ENCODE data around the gene ZDHHC4.

The ZDHHC4 gene

GRCh38 chr7:6567886-6568285, 9.4 kb upstream of the ZDHHC4 start:
- DNase-seq (ENCODE audit: low spot score) = no peak
- Histone ChIP-seq H4K8ac (ENCODE audit: low read depth, low read length) (no peak overlapping the region), H3K4me2 (ENCODE audit: insufficient read depth, low read length, poor library complexity, severe bottlenecking) (peak overlapping the region; percentile 11), H2AFZ (ENCODE audit: low read length) (no peak overlapping the region), H4K91ac (ENCODE audit: low read depth, low read length, poor library complexity) (no peak overlapping the region), H3K27me3 (ENCODE audit: control insufficient read depth in 3 of 3, insufficient read depth in 3 of 3, low read depth in 1 of 3, low read length in 3 of 3) (no peaks in the 10 kb centered on the region), H2BK120ac (ENCODE audit: low read depth, low read length) (no peak overlapping the region), H3K4ac (ENCODE audit: low read length) (no peak overlapping the region), H3K36me3 (replicated peaks in 1 of 2; ENCODE audit: control insufficient read depth in 2 of 2, insufficient read depth in 2 of 2, low read length in 2 of 2) (no peaks in the 10 kb centered on the region), H3K79me1 (ENCODE audit: low read depth, low read length) (no peaks in the 10 kb centered on the region), H3K14ac (ENCODE audit: low read length) (no peak overlapping the region), H3K27ac (replicated peaks; ENCODE audit: low read length) (no peak overlapping the region), H3K18ac (ENCODE audit: low read length) (no peak overlapping the region), H2AK5ac (ENCODE audit: low read depth, low read length) (no peak overlapping the region), H3K4me3 (ENCODE audit: low read length in 2 of 2) (no peak overlapping the region), H3K23ac (ENCODE audit: low read depth, low read length, poor library complexity) (no peak overlapping the region), H2BK15ac (ENCODE audit: low read length) (no peak overlapping the region), H2BK5ac (ENCODE audit: low read length) (no peak overlapping the region), H2BK12ac (ENCODE audit: low read length) (no peak overlapping the region), H3K9ac (ENCODE audit: low read depth, low read length, poor library complexity) (no peak overlapping the region), H3K4me1 (ENCODE audit: control insufficient read depth in 2 of 2, insufficient read depth in 1 of 2, low read depth in 1 of 2, low read length in 2 of 2) (no peaks in the 10 kb centered on the region), H3K9me3 (replicated peaks in 1 of 2; ENCODE audit: control insufficient read depth in 2 of 2, insufficient read depth in 1 of 2, low read depth in 1 of 2, low read length in 2 of 2) (peaks cover 0 to 1% of the 10 kb centered on the region in 2 donors)
- WGBS, 2 donors (ENCODE audit: extremely low coverage in 2 of 2, insufficient read length in 2 of 2, insufficient replicate concordance in 1 of 2) = no CpG with 5 or more reads among the region's 3 CpGs

- DNase-seq (ENCODE audit: low spot score) = no peak
- Histone ChIP-seq H3K4ac (ENCODE audit: low read length) (no peak overlapping the region), H4K91ac (ENCODE audit: low read depth, low read length, poor library complexity) (no peak overlapping the region), H3K27ac (replicated peaks; ENCODE audit: low read length) (no peak overlapping the region), H2BK12ac (ENCODE audit: low read length) (no peak overlapping the region), H2BK15ac (ENCODE audit: low read length) (no peak overlapping the region), H3K14ac (ENCODE audit: low read length) (no peak overlapping the region), H4K8ac (ENCODE audit: low read depth, low read length) (no peak overlapping the region), H3K79me1 (ENCODE audit: low read depth, low read length) (no peaks in the 10 kb centered on the region), H3K4me2 (ENCODE audit: insufficient read depth, low read length, poor library complexity, severe bottlenecking) (no peak overlapping the region), H2AFZ (ENCODE audit: low read length) (no peak overlapping the region), H3K18ac (ENCODE audit: low read length) (no peak overlapping the region), H3K9me3 (replicated peaks in 1 of 2; ENCODE audit: control insufficient read depth in 2 of 2, insufficient read depth in 1 of 2, low read depth in 1 of 2, low read length in 2 of 2) (peaks cover 0 to 1% of the 10 kb centered on the region in 2 donors), H3K9ac (ENCODE audit: low read depth, low read length, poor library complexity) (no peak overlapping the region), H2BK120ac (ENCODE audit: low read depth, low read length) (no peak overlapping the region), H2AK5ac (ENCODE audit: low read depth, low read length) (no peak overlapping the region), H3K23ac (ENCODE audit: low read depth, low read length, poor library complexity) (no peak overlapping the region), H3K27me3 (ENCODE audit: control insufficient read depth in 3 of 3, insufficient read depth in 3 of 3, low read depth in 1 of 3, low read length in 3 of 3) (no peaks in the 10 kb centered on the region), H3K4me3 (ENCODE audit: low read length in 2 of 2) (no peak overlapping the region), H3K36me3 (replicated peaks in 1 of 2; ENCODE audit: control insufficient read depth in 2 of 2, insufficient read depth in 2 of 2, low read length in 2 of 2) (no peaks in the 10 kb centered on the region), H3K4me1 (ENCODE audit: control insufficient read depth in 2 of 2, insufficient read depth in 1 of 2, low read depth in 1 of 2, low read length in 2 of 2) (no peaks in the 10 kb centered on the region), H2BK5ac (ENCODE audit: low read length) (no peak overlapping the region)
- WGBS, 2 donors (ENCODE audit: extremely low coverage in 2 of 2, insufficient read length in 2 of 2, insufficient replicate concordance in 1 of 2) = no CpG with 5 or more reads among the region's 7 CpGs
Observed at GRCh38 chr7:6571160-6571779, 6.0 kb upstream of the ZDHHC4 start.

- no peak overlapping the region for H3K27ac ChIP-seq (replicated peaks; ENCODE audit: low read length)
- no peaks in the 10 kb centered on the region for H3K27me3 ChIP-seq (ENCODE audit: control insufficient read depth in 3 of 3, insufficient read depth in 3 of 3, low read depth in 1 of 3, low read length in 3 of 3)
- no peak overlapping the region for H2BK5ac ChIP-seq (ENCODE audit: low read length)
- H2BK12ac ChIP-seq (ENCODE audit: low read length) = no peak overlapping the region
- H4K8ac ChIP-seq (ENCODE audit: low read depth, low read length) = no peak overlapping the region
- no peak overlapping the region for H3K4me2 ChIP-seq (ENCODE audit: insufficient read depth, low read length, poor library complexity, severe bottlenecking)
- H2AFZ ChIP-seq (ENCODE audit: low read length) = no peak overlapping the region
- H3K23ac ChIP-seq (ENCODE audit: low read depth, low read length, poor library complexity) = no peak overlapping the region
- H3K9me3 ChIP-seq (replicated peaks in 1 of 2; ENCODE audit: control insufficient read depth in 2 of 2, insufficient read depth in 1 of 2, low read depth in 1 of 2, low read length in 2 of 2) = no peaks in the 10 kb centered on the region
- H3K4ac ChIP-seq (ENCODE audit: low read length) = no peak overlapping the region
- H3K18ac ChIP-seq (ENCODE audit: low read length) = no peak overlapping the region
- no peak overlapping the region for H3K9ac ChIP-seq (ENCODE audit: low read depth, low read length, poor library complexity)
- no CpG with 5 or more reads among the region's 9 CpGs for WGBS, 2 donors (ENCODE audit: extremely low coverage in 2 of 2, insufficient read length in 2 of 2, insufficient replicate concordance in 1 of 2)
- H2BK15ac ChIP-seq (ENCODE audit: low read length) = no peak overlapping the region
- H4K91ac ChIP-seq (ENCODE audit: low read depth, low read length, poor library complexity) = no peak overlapping the region
- H3K4me1 ChIP-seq (ENCODE audit: control insufficient read depth in 2 of 2, insufficient read depth in 1 of 2, low read depth in 1 of 2, low read length in 2 of 2) = no peaks in the 10 kb centered on the region
- H2BK120ac ChIP-seq (ENCODE audit: low read depth, low read length) = no peak overlapping the region
- H3K14ac ChIP-seq (ENCODE audit: low read length) = no peak overlapping the region
- H3K36me3 ChIP-seq (replicated peaks in 1 of 2; ENCODE audit: control insufficient read depth in 2 of 2, insufficient read depth in 2 of 2, low read length in 2 of 2) = peaks cover 2% of the 10 kb centered on the region in 2 donors
- H3K4me3 ChIP-seq (ENCODE audit: low read length in 2 of 2) = no peak overlapping the region
- DNase-seq (ENCODE audit: low spot score) = no peak
- H3K79me1 ChIP-seq (ENCODE audit: low read depth, low read length) = peaks cover 3% of the 10 kb centered on the region
- no peak overlapping the region for H2AK5ac ChIP-seq (ENCODE audit: low read depth, low read length)
Observed at GRCh38 chr7:6575281-6576023, 1.8 kb upstream of the ZDHHC4 start.

- Histone ChIP-seq H3K4me3 (ENCODE audit: low read length in 2 of 2) (peak overlapping the region in 1 of 2 donors; percentile 45), H2BK120ac (ENCODE audit: low read depth, low read length) (no peak overlapping the region), H4K8ac (ENCODE audit: low read depth, low read length) (peak overlapping the region; percentile 68), H3K4me1 (ENCODE audit: control insufficient read depth in 2 of 2, insufficient read depth in 1 of 2, low read depth in 1 of 2, low read length in 2 of 2) (no peaks in the 10 kb centered on the region), H3K4ac (ENCODE audit: low read length) (no peak overlapping the region), H2AFZ (ENCODE audit: low read length) (no peak overlapping the region), H3K27ac (replicated peaks; ENCODE audit: low read length) (no peak overlapping the region), H3K9me3 (replicated peaks in 1 of 2; ENCODE audit: control insufficient read depth in 2 of 2, insufficient read depth in 1 of 2, low read depth in 1 of 2, low read length in 2 of 2) (no peaks in the 10 kb centered on the region), H4K91ac (ENCODE audit: low read depth, low read length, poor library complexity) (no peak overlapping the region), H3K27me3 (ENCODE audit: control insufficient read depth in 3 of 3, insufficient read depth in 3 of 3, low read depth in 1 of 3, low read length in 3 of 3) (no peaks in the 10 kb centered on the region), H3K9ac (ENCODE audit: low read depth, low read length, poor library complexity) (no peak overlapping the region), H2BK5ac (ENCODE audit: low read length) (no peak overlapping the region), H3K14ac (ENCODE audit: low read length) (no peak overlapping the region), H2AK5ac (ENCODE audit: low read depth, low read length) (peak overlapping the region; percentile 54), H3K23ac (ENCODE audit: low read depth, low read length, poor library complexity) (no peak overlapping the region), H3K18ac (ENCODE audit: low read length) (no peak overlapping the region), H3K4me2 (ENCODE audit: insufficient read depth, low read length, poor library complexity, severe bottlenecking) (no peak overlapping the region), H2BK15ac (ENCODE audit: low read length) (no peak overlapping the region), H3K79me1 (ENCODE audit: low read depth, low read length) (peaks cover 3% of the 10 kb centered on the region), H2BK12ac (ENCODE audit: low read length) (no peak overlapping the region), H3K36me3 (replicated peaks in 1 of 2; ENCODE audit: control insufficient read depth in 2 of 2, insufficient read depth in 2 of 2, low read length in 2 of 2) (peaks cover 7 to 10% of the 10 kb centered on the region in 2 donors)
- DNase-seq (ENCODE audit: low spot score) = no peak
- WGBS, 2 donors (ENCODE audit: extremely low coverage in 2 of 2, insufficient read length in 2 of 2, insufficient replicate concordance in 1 of 2) = no CpG with 5 or more reads among the region's 14 CpGs
Observed at GRCh38 chr7:6576024-6576866, 1.0 kb upstream of the ZDHHC4 start.

Measured in neuronal stem cell (in vitro differentiated cells).